OCI-LY7 (cell line): ENCODE measurements around the gene TAL1. TPM values are rescaled to one million over a fixed set of nuclear protein-coding genes. Genes with fewer than 3 reads are reported as not detected.

ENCODE experiments used
- BruUV-seq: library from RNA; stranded (reverse); fragments of 400-500 nt; replicated peaks from 2 replicates; lab custom pipeline; 2021; lab: Mats Ljungman, UMichigan
- CTCF ChIA-PET: fragments of 300-600 bp; sonication (Branson Sonifier 250); formaldehyde crosslinking; loops from one replicate; lab custom pipeline; 2022; ENCODE audit warnings: antibody characterized with exemption; ENCODE audit not compliant: unreplicated experiment; lab: Charles Lee
- POLR2A ChIA-PET: fragments of 300-600 bp; sonication (Branson Sonifier 250); formaldehyde crosslinking; loops from one replicate; lab custom pipeline; 2022; ENCODE audit warnings: antibody characterized with exemption; lab: Charles Lee
- DNase-seq: peaks from one replicate; pipeline ENCODE4 v3.0.0-alpha.2; 2015; ENCODE audit warnings: low spot score
- H2AFZ ChIP-seq: fragments of 200-600 bp; sonication (generic), shearing (Covaris generic); 2 replicates; pipeline ENCODE4 v1.6.1; 2014; ENCODE audit warnings: mild to moderate bottlenecking, antibody characterized with exemption, low read length, moderate library complexity
- H3K27ac ChIP-seq: fragments of 200-600 bp; sonication (generic); 2 replicates; pipeline ENCODE4 v1.5.1; 2014; ENCODE audit warnings: mixed run types, low read depth, mild to moderate bottlenecking, moderate library complexity, low read length, inconsistent platforms; ENCODE audit not compliant: poor library complexity, severe bottlenecking
- H3K36me3 ChIP-seq: fragments of 200-600 bp; sonication (generic); 2 replicates; pipeline ENCODE4 v1.6.1; 2014; ENCODE audit warnings: mild to moderate bottlenecking, antibody characterized with exemption, low read length, moderate library complexity, mixed read lengths; ENCODE audit not compliant: insufficient read depth
- H3K4me1 ChIP-seq: fragments of 200-600 bp; sonication (generic); 2 replicates; pipeline ENCODE4 v1.5.1; 2014; ENCODE audit warnings: mild to moderate bottlenecking, low read length; ENCODE audit not compliant: insufficient read depth, poor library complexity, severe bottlenecking
- H3K4me2 ChIP-seq: fragments of 200-600 bp; sonication (generic); 2 replicates; pipeline ENCODE4 v1.6.1; 2014; ENCODE audit warnings: mild to moderate bottlenecking, low read length
- H3K4me3 ChIP-seq: fragments of 200-600 bp; sonication (generic); 2 replicates; pipeline ENCODE4 v1.5.1; 2014; ENCODE audit warnings: mild to moderate bottlenecking, low read depth, low read length; ENCODE audit not compliant: poor library complexity, severe bottlenecking
- H3K79me2 ChIP-seq: fragments of 200-600 bp; sonication (generic); 2 replicates; pipeline ENCODE4 v1.6.1; 2016; ENCODE audit warnings: low read depth, mild to moderate bottlenecking, low read length, moderate library complexity, mixed read lengths; ENCODE audit not compliant: insufficient read depth
- H3K9me2 ChIP-seq: fragments of 200-600 bp; sonication (generic); 2 replicates; pipeline ENCODE4 v1.6.1; 2016; ENCODE audit warnings: mild to moderate bottlenecking, low read length, mixed read lengths; ENCODE audit not compliant: insufficient read depth
- H3K9me3 ChIP-seq: fragments of 200-600 bp; sonication (generic); 2 replicates; pipeline ENCODE4 v1.6.1; 2014; ENCODE audit warnings: mild to moderate bottlenecking, mixed run types, low read length, mixed read lengths
- H4K20me1 ChIP-seq: fragments of 200-600 bp; sonication (generic); 2 replicates; pipeline ENCODE4 v1.6.1; 2014; ENCODE audit warnings: mild to moderate bottlenecking, antibody characterized with exemption, low read length, moderate library complexity, mixed read lengths; ENCODE audit not compliant: insufficient read depth
- CTCF ChIP-seq: fragments of 200-600 bp; sonication (generic); conservative IDR thresholded peaks from 2 replicates; pipeline ENCODE4 v1.5.1; 2014; ENCODE audit warnings: mild to moderate bottlenecking, antibody characterized with exemption, low read length, moderate library complexity, mixed read lengths
- EZH2phosphoT487 ChIP-seq: fragments of 200-600 bp; sonication (generic); IDR thresholded peaks from 2 replicates; pipeline ENCODE4 v1.6.1; 2018; ENCODE audit warnings: low read depth, borderline replicate concordance, mild to moderate bottlenecking, mixed run types, antibody characterized with exemption, low read length, moderate library complexity, mixed read lengths
- intact Hi-C: fragments of 100-400 bp; cut with micrococcal nuclease; formaldehyde crosslinking; loops from one replicate; pipeline ENCODE4 v1.10.0; 2022; ENCODE audit not compliant: unreplicated experiment
- total RNA-seq, 2 experiments: library from RNA; depleted of rRNA in 1 of 2; stranded (reverse); fragments of >200 nt in 1 of 2; shearing (Covaris generic) in 1 of 2; gene quantifications; 2 replicates each; pipeline ENCODE4 v1.2.3, GENCODE V29; 2014 to 2022

TAL1 gene
- total RNA-seq, 2 experiments from 2014 or later: not detected

GRCh38 chr1:47216278-47217059 lies 15.6 kb downstream of the TAL1 start:
- no peaks in the 10 kb centered on the region for H3K9me2 ChIP-seq
- H3K79me2 ChIP-seq: no peaks in the 10 kb centered on the region
- H2AFZ ChIP-seq: no peak overlapping the region
- ChIA-PET POLR2A (no interaction called here), CTCF (no interaction called here)
- no peaks in the 10 kb centered on the region for H3K9me3 ChIP-seq
- no peak for DNase-seq
- no peak overlapping the region for H3K4me2 ChIP-seq
- no peaks in the 10 kb centered on the region for H3K36me3 ChIP-seq
- H3K27ac ChIP-seq: no peak overlapping the region
- no peaks in the 10 kb centered on the region for H4K20me1 ChIP-seq
- BruUV-seq: no TSS peak
- H3K4me1 ChIP-seq: no peaks in the 10 kb centered on the region
- TF ChIP-seq CTCF (no peak), EZH2phosphoT487 (no peak)
- no peak overlapping the region for H3K4me3 ChIP-seq
- intact Hi-C loops: no loop called here

DNA sequence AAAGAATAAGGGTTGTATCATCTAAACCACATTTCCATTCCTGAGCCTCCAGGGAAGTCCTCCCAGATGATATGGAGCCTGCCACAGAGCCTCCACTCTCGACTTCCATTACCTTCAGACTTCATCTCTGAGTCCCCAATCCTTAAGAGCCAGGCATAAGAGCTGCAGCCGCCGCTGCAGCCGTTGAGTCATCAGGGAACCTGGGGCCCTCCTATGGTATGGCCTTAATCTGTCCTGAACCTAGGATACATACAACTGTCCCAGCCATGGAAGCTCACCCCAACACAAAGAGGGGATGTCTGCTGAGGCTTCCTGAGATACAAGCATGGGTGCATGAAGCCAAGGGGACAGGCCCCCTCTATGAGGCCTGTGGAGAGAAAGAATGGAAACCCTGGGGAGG lies 16.3 kb downstream of the TAL1 start:
- DNase-seq: no peak
- no peak overlapping the region for H3K4me3 ChIP-seq
- POLR2A ChIA-PET: no interaction called here
- intact Hi-C loops: no loop called here
- no peaks in the 10 kb centered on the region for H4K20me1 ChIP-seq
- H3K36me3 ChIP-seq: no peaks in the 10 kb centered on the region
- CTCF ChIA-PET: no interaction called here
- H3K9me2 ChIP-seq: no peaks in the 10 kb centered on the region
- no peaks in the 10 kb centered on the region for H3K9me3 ChIP-seq
- no peaks in the 10 kb centered on the region for H3K4me1 ChIP-seq
- H2AFZ ChIP-seq: no peak overlapping the region
- TF ChIP-seq EZH2phosphoT487: no peak
- TF ChIP-seq CTCF: no peak
- no peak overlapping the region for H3K27ac ChIP-seq
- no peak overlapping the region for H3K4me2 ChIP-seq
- no peaks in the 10 kb centered on the region for H3K79me2 ChIP-seq
- BruUV-seq: no TSS peak

GRCh38 chr1:47214549-47214948 lies 17.5 kb downstream of the TAL1 start:
- Histone ChIP-seq H3K9me2 (no peaks in the 10 kb centered on the region), H3K4me3 (no peak overlapping the region), H2AFZ (no peak overlapping the region), H4K20me1 (no peaks in the 10 kb centered on the region), H3K9me3 (no peaks in the 10 kb centered on the region), H3K27ac (no peak overlapping the region), H3K4me2 (no peak overlapping the region), H3K79me2 (no peaks in the 10 kb centered on the region), H3K4me1 (no peaks in the 10 kb centered on the region), H3K36me3 (no peaks in the 10 kb centered on the region)
- intact Hi-C loops: no loop called here
- DNase-seq: no peak
- POLR2A ChIA-PET: no interaction called here
- CTCF ChIA-PET: no interaction called here
- no peak for TF ChIP-seq CTCF
- TF ChIP-seq EZH2phosphoT487: no peak
- BruUV-seq: no TSS peak
